Activated CD8-positive, alpha-beta memory T cell treated with anti-CD3 and anti-CD28 coated beads for 4 hours (primary cell): ENCODE measurements around the gene TTC23L.
"Not testable (repeated sequence)": the region's sequence is repeated elsewhere in the genome, so short reads cannot be mapped to it uniquely, and the experiment has no call there.

Source experiments
- DNase-seq, 2 donors: peaks; one replicate each; pipeline ENCODE4 v3.0.0-alpha.2; 2020; ENCODE audit warnings: low read depth in 2 of 2

Gene TTC23L

GRCh38 chr5:34838785-34839714, at the start of gene TTC23L:
Gene TTC23L, plus strand, starts transcription at chr5:34839164. Its CDS starts 1,508 bp downstream, at chr5:34840672.
- peak; percentile 76 to 80 for DNase-seq

GRCh38 chr5:34789639-34790038, 49.3 kb upstream of the TTC23L start:
- DNase-seq, result no peak

GRCh38 chr5:34790069-34790468, 48.9 kb upstream of the TTC23L start:
- no peak for DNase-seq

- no peak for DNase-seq
Observed at GRCh38 chr5:34791761-34792244, 47.2 kb upstream of the TTC23L start.

GRCh38 chr5:34802834-34803563, 36.0 kb upstream of the TTC23L start:
- no peak for DNase-seq

- DNase-seq, result no peak
Observed at GRCh38 chr5:34803974-34804732, 34.8 kb upstream of the TTC23L start.

GRCh38 chr5:34804913-34805312, 34.1 kb upstream of the TTC23L start:
- no peak for DNase-seq

GRCh38 chr5:34806532-34806931, 32.4 kb upstream of the TTC23L start:
- no peak for DNase-seq

GRCh38 chr5:34811706-34812105, 27.3 kb upstream of the TTC23L start:
- no peak for DNase-seq

GRCh38 chr5:34813509-34813908, 25.5 kb upstream of the TTC23L start:
- no peak for DNase-seq

GRCh38 chr5:34817558-34818351, 21.2 kb upstream of the TTC23L start:
- DNase-seq, result no peak

GRCh38 chr5:34818717-34819116, 20.2 kb upstream of the TTC23L start:
- no peak for DNase-seq

- no peak for DNase-seq
Observed at GRCh38 chr5:34820593-34820992, 18.4 kb upstream of the TTC23L start.

GRCh38 chr5:34822956-34823715, 15.8 kb upstream of the TTC23L start:
- no peak for DNase-seq

- DNase-seq, result no peak
Observed at GRCh38 chr5:34826347-34826746, 12.6 kb upstream of the TTC23L start.

- no peak for DNase-seq
Observed at GRCh38 chr5:34827588-34828506, 11.1 kb upstream of the TTC23L start.

GRCh38 chr5:34830827-34831226, 8.1 kb upstream of the TTC23L start:
- not testable (repeated sequence) for DNase-seq

GRCh38 chr5:34831303-34831702, 7.7 kb upstream of the TTC23L start:
- no peak for DNase-seq

- DNase-seq, result no peak
Observed at GRCh38 chr5:34832568-34832967, 6.4 kb upstream of the TTC23L start.
